Right lung (tissue), 5 donors: ENCODE measurements around the gene TMEM233. TPM values are rescaled to one million over a fixed set of nuclear protein-coding genes. Genes with fewer than 3 reads are reported as not detected.
"Not testable (repeated sequence)": the region's sequence is repeated elsewhere in the genome, so short reads cannot be mapped to it uniquely, and the experiment has no call there.

ENCODE experiments used
- DNase-seq, 2 donors: peaks; one replicate each; pipeline ENCODE4 v3.0.0-alpha.2; 2013
- polyA plus RNA-seq, 5 donors: library from polyadenylated mRNA; unstranded; fragments of 120-200 nt; gene quantifications; one replicate each; pipeline versions ENCODE4 v1.2.1 to v1.2.3, GENCODE V29; 2013; ENCODE audit warnings: inconsistent platforms in 1 of 5, low replicate concordance in 1 of 5; ENCODE audit not compliant: insufficient read length in 5 of 5, insufficient read depth in 1 of 5

Gene TMEM233
- polyA plus RNA-seq, 5 donors, result 1.1 to 2.3 (median 2.2) TPM

- DNase-seq, result no peak
Observed at GRCh38 chr12:119603767-119604166, 10.2 kb downstream of the TMEM233 start.

GRCh38 chr12:119609358-119609757 lies 15.8 kb downstream of the TMEM233 start:
- no peak for DNase-seq

- DNase-seq, result no peak
Observed at GRCh38 chr12:119613319-119613936, 19.9 kb downstream of the TMEM233 start.

DNA sequence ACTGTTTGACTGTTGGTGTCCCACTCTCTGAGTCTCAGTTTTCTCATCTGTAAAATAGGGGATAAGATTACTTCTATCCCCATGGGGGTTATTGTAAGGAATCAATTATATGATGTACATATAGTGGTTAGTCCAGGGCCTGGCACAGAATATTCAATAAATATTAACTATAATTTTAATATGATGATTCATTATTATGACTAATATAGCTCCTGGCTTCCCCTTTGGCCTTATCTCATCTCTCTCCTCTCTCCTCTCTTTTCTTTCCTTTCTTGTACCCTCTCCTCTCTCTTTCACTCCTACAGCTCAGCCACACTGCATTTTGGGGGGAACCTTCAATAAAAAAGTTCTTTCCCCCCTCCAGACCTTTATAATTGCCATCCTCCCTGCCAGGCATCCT lies 21.1 kb downstream of the TMEM233 start:
- DNase-seq, result no peak

- DNase-seq, result no peak
Observed at GRCh38 chr12:119615518-119616475, 22.2 kb downstream of the TMEM233 start.

DNA sequence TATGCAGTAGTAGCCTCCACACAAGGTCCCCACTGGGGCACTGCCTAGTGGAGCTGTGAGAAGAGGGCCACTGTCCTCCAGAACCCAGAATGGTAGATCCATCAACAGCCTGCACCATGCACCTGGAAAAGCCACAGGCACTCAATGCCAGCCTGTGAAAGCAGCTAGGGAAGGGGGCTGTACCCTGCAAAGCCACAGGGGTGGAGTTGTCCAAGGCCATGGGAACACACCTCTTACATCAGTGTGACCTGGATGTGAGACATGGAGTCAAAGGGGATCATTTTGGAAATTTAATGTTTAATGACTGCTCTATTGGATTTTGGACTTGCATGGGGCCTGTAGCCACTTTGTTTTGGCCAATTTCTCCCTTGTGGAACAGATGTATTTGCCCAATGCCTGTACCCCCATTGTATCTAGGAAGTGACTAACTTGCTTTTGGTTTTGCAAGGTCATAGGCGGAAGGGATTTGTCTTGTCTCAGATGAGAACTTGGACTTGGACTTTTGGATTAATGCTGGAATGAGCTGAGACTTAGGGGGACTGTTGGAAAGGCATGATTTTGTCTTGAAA lies 24.8 kb downstream of the TMEM233 start:
- not testable (repeated sequence) for DNase-seq

DNA sequence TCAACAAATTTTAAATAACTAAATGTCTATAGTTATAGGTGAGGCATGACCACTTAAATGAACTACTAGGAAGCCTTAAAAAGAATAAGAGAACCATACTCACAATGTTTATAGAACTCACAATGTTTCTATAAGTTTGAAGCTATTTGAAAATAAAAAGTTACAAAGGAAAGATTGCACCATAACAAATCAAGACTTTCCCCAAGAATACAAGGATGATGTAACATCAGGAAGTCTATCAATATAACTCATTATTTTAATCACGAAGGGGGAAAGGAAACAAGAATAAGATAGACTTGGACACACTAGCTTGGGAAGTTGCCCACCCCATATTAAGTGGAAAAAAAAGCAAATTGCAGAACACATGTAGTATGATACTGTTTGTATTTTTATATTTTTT lies 26.9 kb downstream of the TMEM233 start:
- no peak for DNase-seq

DNA sequence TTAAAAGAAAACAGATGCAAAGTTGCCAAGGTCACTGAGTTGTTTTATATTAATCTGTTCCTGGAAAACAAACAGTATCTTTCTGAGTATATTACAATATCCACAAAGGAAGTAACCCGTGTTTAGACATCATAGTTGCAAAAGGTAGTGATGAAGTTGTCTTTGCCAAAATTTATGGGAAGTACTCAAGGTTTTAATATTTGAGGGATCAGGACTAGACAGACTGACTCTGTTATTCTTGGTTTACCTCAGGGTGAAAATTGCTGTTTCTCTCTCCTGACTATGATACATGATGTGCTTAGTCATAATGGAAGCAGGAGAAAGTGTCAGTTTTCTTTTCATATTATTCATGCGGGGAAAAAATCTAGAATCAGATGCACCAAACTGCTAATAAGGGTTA lies 28.3 kb downstream of the TMEM233 start:
- no peak for DNase-seq

DNA sequence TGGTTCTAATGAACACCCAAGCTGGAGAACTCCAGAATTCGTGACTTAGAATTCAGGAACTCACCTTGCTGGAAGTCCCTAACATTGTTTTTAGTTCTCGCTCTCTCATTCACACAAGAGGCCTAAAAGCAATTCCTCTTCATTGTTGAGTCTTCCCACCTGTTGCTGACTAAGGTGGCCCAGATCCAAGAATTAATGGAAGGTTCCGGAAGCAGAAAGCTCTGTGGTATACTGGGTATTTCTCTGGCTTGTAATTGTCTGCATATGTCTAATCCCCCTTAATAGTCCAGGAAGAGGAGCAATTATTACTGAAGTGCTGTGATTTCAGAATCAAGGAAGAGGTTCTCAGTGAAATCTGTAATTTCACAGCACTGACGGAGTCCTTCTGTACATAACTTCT lies 31.4 kb downstream of the TMEM233 start:
- no peak for DNase-seq

- DNase-seq, result no peak
Observed at GRCh38 chr12:119627019-119627643, 33.6 kb downstream of the TMEM233 start.

DNA sequence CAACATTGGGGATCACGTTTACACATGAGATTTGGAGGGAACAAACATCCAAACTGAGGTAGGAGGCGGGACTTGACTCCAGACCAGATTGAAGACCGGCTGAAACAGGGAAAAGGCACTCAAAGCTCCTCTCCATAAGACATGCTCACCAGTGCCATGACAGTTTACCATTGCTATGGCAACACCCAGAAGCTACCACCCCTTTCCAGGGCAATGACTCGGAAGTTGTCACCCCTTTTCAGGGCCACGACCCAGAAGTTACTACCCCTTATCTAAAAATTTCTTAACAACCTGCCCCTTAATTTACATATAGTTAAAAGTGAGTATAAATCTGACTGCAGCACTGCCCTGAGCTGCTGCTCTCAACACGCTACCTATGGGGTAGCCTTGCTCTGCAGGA lies 34.1 kb downstream of the TMEM233 start:
- no peak for DNase-seq

GRCh38 chr12:119630223-119630780 lies 36.7 kb downstream of the TMEM233 start:
- no peak for DNase-seq

GRCh38 chr12:119630962-119631550 lies 37.5 kb downstream of the TMEM233 start:
- DNase-seq, result no peak

DNA sequence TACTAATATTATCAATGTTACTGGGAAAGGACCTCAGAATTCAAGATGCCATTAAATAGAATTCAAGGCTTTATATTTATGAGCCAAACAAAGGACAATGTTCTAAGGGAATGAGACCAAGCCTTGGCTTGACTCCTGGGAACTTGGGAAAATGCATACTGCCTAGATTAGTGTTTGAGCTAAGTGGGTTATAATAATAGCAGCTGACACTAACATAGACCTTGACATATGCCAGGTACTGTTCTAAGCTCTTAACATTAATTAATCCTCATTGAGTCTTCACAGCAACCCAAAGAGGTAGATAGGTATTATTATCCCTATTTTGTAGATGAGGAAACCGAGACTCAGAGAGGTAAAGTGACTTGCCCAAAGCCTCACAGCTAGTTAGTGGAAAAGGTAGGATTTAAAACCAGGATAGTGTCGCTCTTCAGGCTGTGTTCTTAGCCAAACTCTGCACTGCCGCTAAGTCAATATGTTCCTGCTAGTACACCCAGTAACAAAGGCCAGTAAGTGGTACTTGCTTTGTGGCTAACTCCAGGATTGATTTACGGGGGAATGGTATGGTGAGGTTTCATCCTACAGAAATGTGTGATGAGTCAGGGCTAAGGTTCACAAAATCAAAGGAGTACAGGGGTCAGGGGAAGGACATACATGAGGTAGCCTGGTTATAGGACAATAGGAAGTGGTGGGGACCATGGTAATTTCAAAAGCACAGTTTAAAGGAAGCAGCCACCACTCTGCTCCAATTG lies 38.5 kb downstream of the TMEM233 start:
- no peak for DNase-seq

GRCh38 chr12:119634743-119635142 lies 41.2 kb downstream of the TMEM233 start:
- peak; percentile 25 to 37 for DNase-seq

DNA sequence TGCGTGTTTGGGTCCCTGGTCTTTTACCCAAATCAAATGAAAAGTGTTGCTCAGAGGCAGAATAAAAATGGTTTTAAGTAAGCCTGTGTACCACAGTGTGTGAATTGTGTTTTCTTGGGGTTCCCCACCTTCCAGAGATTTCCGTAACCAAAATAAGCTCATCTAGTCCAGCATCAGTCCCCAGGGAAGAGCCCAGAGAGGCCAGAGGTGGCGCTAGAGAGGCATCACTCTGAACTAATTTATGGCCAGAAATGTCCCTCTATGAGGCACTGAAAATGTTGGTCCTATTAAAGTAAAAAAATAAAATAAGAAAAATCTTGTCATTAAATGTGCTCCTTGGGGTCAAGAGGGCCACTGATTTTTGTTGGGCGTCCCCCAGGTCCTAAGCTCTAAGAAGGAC lies 49.4 kb downstream of the TMEM233 start:
- DNase-seq, result no peak

DNA sequence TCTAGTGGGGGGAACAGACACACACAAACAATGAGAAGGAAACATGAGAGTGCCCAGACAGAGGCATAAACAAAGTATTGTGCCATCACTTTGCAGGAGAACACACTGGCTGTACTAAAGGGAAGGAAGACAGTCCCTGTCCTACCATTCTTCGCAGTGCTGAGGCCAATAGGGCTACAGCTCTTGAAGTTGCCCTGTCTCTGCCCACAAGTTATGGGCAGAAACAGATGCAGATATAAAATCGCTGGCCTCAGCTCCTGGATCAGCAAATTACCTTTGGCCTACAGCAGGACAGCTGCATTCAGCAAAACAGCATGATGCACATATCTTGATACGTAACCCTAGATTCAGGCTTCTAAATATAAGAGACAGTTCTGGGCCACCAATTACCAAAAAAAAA lies 51.4 kb downstream of the TMEM233 start:
- no peak for DNase-seq

DNA sequence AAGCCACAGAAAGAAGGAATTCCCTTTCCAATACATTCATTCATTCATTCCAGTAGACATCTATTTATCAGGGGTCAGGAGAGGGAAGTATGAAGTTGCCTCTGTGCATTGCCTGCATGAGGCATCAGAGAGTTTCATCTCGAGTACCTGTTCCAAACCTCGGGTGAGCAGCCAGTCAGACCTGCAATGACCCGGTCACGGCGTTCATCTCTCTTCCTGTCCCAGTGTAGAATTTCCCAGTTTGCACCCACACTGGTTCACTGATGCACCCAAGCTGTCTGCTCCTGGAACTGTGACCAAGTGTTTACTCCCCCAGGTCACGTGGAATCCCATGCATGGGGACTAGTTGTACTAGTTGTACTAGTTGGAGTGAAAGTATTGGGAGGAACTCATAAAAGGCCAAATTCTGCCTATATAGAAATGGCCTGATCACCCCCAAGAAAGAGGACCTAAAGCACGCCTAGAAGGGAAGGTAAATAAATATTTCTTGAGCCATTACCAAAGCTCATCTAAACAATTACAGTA lies 52.0 kb downstream of the TMEM233 start:
- no peak for DNase-seq

DNA sequence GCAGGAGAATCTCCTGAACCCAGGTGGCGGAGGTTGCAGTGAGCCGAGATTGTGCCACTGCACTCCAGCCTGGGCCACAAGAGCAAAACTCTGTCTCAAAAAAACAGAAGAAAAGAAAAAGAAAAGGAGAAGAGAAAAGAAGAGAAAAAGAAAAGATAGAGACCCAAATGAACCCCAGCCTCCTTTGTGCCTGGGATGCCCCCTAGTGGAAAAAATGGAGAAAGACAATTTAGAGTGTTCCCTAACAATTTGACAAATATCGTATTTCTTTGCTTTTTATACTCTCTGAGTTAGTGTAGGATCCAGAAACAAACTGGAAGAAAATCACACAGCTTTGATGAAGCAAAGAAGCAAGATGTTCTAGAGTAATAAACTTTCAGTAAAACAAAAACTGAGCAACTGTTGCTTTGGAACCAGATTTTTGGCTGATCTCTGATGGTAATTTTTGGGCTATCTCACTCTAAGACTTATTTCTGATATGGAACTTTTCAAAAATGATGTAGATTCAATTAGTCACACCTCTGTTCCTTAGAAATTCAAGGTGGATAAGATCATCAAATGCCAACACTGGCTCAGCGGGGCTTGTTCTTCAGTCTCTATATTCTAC lies 55.7 kb downstream of the TMEM233 start:
- DNase-seq, result no peak

DNA sequence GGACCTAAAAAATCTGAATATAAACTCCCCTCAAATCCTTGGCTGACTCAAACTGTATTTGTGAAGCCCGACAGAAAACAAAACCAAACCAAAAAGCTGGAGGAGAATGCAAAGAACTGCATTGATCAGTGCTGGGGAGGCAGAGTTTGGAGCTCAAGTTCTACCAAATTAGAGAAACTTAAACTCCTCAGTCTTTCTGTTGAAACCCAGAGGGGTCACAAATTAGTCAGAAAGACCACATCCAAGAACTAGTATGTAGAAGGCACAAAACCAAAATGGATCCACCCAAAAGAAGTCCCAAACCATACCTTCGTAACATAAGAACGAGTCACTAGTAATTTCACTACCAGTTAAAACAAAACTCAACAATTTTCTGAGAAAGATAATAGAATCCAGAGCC lies 59.1 kb downstream of the TMEM233 start:
- DNase-seq, result no peak
